HG03571 (cell line): Measurements from ENCODE around the gene ECT2L.

Experiments used
- ATAC-seq: cut with Tn5 transposase; IDR thresholded peaks from one replicate; pipeline ENCODE4 v1.9.1; 2021; ENCODE audit not compliant: unreplicated experiment

Gene ECT2L, protein sequence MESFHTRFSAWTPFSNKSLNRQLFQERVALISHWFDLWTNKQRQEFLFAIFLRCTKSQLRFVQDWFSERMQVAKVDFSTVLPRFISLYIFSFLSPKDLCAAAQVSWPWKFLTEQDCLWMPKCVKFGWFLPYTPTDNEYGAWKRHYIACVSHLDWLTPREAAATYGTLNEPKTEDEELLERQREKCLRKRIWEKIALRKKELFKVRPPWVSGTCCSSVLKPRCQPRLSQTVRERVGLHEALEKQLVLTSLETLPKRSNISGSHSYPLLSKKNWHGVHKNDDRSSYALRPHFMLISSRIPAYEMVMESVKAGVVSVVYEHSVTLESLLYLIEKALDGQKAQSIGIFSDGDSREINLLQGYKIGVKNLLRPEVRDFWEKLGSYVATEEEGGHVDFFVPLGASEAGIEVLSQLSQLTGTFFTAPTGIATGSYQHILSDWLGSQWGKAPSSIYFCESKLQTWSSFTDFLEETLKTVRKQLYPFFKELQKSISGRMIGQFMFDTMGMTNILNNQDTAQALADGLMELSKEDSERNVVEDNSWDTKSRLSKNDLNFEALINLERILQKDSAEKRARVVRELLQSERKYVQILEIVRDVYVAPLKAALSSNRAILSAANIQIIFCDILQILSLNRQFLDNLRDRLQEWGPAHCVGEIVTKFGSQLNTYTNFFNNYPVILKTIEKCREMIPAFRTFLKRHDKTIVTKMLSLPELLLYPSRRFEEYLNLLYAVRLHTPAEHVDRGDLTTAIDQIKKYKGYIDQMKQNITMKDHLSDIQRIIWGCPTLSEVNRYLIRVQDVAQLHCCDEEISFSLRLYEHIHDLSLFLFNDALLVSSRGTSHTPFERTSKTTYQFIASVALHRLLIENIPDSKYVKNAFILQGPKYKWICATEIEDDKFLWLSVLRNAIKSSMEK

DNA sequence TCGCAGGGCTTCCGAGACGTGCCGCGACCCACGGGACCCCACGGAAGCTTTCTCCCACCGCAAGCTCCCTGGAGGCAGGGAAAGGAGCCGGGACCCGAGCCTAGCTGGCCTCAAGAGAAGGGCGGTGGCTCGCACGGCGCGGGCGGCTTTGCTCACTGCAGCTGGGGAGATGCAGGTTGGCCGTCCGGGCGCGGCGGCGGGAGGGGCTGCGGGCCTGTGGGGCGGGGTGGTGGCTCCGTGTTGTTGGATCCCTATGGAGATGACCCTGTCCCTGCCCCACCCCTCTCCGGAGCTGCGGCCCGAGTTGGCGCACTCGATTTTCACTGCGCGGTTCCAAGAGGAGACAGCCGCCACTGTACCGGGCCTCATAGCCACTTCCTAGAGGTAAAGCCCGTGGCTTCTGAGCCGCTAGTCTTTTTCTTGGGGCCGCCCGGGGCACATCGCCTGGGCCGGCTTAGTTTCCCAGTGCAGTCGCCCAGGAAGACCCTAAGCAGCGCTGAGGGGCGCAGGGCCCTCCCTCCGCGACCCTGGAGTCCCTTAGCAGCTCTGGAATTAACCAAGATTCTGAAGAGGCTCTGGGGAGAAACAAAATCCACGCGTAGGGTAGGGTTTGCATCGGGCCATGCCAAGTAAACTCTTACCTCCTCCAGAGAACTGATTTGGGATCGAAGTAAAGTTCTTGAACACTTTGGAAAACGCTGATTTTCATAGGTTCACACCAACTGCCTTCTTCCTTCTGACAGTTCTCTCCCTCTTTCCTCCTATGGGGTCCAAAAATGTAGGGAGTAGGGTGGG, at the start of gene ECT2L:
ECT2L (plus strand) TSS at position 279 of the 795 bp plus-strand sequence. CDS start 17,188 bp downstream, outside the sequence.
- no peak for ATAC-seq

DNA sequence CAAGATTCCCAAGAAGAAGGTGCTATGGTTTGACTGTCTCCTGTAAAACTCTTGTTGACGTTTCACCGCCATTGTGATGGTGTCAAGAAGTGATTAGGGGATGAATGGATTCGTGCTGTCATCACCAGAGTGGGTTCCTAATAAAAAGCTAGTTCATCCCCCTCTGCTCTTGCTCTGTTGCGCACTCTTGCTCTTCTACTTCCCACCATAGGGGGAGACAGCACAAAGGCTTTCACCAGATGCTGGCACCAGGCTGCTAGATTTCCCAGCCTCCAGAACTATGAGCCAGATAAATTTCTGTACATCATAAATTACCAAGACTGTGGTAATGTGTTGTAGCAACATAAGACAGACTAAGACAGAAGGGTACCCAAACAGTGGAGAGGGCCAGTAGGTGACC, 43.9 kb upstream of the ECT2L start:
- ATAC-seq: no peak

DNA sequence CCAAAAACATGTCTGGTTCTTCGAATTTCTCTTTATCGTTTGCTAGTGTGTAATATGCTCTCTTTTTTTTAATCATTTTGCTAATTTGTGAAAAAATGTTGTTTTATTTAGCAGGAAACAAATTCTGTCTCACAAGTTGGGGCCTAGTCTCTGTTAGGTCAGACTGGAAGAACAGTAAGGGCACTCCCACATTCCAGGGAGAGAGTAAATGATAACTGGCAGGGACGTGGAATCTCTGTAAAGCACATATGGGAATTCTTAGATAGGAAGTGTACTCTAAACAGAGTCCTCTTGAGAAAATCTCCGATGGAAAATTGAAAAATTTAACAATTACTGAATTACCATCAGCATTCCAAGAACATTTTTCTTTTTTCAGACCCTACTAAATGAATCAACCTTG, 38.8 kb upstream of the ECT2L start:
- ATAC-seq: no peak

DNA sequence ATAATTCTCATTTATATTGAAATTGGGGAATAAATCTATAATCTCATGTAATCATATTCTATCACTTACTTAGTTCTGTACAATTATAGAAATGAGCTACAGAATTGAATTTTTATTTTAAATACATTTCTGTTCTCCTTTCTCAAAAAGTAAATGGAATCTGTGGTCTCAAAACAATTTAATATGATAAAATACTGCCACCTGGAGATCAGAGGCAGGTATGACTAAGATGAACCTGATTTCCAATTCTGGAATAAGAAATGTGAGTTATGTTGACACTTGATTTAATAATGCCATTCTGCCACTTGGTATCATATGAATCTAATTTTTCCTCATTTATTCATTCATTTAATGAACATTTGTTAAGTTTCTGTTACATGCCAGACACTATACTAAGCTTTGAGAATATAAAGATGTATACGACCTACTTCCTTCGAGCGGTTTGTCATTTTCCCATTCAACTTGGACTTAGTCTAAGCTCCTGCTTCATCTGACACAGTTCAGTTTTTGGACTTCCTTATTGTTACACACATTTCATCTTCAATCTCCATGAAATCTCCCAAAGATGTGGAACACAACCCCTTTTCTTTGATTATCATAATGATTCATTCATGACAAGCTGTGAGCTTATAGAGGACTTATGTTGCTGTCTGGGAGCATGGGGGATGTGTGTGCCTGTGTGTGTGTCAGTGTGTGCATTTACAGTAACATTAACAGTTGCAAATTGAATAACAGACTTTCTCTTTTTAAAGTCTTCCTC, 29.8 kb upstream of the ECT2L start:
- no peak for ATAC-seq

DNA sequence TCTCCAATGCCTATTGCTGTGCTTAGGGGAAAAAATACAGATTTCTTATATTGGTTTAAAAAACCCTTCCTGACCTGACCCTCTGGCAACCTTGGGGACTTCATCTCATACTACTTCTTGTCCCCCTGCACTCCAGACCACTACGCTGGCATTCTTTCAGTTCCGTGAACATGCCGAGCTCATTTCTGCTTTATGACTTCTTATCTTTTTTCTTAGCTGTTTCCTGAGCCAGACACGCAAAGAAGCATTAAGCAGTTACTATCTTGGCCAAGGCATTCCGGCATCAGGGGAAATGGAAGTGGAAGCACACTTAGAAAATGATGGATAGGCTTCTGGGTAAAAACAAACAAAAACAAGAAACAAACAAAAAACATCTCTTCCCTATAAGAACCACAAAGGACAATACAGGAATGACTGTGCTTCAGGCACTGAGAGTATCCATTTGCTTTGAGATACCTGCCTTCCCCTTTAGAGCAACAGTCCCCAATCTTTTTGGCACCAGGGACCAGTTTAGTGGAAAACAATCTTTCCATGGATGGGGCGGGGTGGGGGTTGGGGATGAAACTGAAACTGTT, 26.7 kb upstream of the ECT2L start:
- no peak for ATAC-seq

DNA sequence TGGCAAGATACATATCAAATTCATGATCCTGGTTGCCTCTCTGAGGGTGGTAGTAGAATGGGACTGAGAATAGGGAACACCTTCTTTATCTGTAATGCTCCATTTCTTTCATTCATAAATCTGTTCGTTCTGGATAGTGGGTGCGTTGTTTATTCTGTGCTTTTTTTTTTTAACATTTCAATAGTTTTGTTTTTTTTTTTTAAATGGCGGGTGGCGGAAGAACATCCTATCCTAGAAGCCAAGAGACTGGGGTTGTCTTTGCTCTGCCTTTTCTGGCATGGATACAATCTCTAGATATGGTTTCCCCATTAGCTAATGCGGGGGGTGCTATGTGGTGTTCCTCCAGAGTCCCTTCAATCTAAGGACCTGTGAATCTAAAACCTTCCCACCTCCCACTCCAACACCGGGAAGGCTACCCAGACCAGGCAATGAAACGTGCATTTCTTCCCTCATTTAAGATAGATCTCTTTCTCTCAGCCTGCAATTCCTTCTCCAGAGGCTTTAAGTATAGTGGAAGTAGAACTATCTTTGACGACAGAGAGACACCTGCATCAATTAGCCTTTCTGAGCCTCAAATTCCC, 23.2 kb upstream of the ECT2L start:
- ATAC-seq: no peak

DNA sequence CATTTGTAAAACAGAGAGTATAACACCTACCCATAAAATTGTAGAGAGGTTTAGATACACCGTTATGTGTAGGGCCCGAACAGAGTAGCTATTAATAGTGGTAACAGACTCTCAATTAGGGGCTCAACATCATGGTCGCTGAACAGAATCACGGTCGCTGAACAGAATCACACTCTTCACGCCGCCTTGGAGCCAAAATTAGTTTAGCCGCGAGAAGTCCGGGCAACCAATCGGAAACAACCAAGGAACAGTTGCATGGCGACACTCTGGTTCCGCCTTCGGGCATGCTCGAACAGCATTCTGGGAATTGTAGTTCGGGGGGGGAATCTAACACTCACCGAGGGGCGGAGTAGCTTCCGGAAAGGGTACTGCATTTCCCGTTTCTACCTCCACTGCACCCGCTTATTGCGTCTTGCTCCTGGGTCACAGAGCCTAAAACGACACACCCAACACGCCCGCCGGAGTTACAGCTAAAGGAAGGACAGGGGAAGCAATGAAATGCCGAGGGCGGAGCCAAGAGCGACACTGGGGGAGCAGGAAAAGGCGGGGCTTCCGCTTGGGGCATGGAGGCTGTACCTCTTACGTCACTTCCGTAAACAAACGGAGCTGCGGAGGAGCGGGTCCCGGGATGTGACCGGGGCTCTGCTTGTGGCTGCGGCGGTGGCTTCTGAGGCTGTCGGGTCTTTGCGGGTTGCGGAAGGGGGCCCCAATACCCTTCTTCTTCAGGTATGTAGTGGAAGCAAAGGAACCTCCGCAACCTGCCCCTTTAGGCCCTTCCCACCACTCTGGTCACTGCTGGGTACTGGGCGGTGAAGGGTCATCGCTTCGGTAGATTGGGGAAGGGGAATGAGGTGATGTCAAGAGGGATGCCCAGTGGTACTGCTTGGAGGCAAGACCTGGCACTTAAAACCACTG, 22.5 kb upstream of the ECT2L start, which contains the start of gene CCDC28A:
CCDC28A (plus strand) TSS at position 593 of the 915 bp plus-strand sequence. CDS start 2,352 bp downstream, outside the sequence.
- ATAC-seq: peak; percentile 94

DNA sequence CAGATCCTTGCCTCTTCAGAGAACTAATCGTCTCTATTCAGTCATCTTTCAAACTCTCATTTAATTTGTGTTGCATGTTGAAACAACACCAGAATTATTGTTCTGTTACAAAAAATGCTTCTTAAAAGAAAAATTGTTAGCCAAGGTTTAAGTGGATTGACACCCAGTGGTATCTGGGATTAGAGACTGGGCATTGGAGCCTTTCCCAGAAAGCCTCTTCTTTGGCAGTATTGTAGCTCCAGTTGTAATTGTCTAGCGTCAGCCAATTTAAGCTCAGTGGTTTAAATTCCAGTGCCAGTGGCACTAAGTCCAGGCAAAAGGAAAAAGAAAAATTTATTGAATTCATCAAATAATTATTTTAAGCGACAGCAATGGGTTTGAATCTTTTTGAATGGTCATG, 21.5 kb upstream of the ECT2L start:
- no peak for ATAC-seq

DNA sequence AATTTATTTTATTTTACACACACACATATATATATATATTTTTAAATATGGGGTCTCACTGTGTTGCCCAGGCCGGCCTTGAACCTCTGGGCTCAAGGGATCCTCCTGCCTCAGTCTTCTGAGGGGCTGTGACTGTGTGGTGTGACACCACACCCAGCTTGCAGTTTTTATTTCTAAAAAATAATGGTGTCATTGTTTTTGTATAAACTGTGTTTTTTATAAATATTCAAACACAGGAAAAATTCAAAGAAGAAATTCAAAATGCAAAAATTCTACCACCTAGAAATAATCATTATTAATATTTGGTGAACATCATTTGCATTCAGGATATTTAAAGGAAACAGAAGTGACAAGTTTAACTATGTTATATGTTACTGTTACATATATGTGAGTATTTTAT, 19.2 kb upstream of the ECT2L start:
- ATAC-seq: no peak

DNA sequence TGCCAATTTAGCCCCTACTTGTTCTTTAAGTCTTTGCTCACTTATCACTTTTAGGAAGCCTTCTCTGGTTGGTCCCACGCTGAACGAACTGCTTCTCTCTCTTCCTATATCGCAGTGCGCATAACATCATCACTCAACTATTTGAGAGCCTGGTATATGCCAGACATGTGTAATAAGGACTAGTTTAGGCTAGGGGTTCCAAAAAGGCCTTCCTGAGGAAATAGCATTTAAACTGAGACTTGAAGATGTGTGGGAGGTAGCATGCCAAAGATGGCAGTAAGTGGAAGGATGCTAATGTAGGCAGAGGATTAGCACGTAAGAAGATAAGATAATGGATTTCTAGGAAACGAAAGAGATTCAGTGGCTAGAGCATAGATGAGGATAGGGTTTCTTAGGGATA, 17.6 kb upstream of the ECT2L start:
- no peak for ATAC-seq

DNA sequence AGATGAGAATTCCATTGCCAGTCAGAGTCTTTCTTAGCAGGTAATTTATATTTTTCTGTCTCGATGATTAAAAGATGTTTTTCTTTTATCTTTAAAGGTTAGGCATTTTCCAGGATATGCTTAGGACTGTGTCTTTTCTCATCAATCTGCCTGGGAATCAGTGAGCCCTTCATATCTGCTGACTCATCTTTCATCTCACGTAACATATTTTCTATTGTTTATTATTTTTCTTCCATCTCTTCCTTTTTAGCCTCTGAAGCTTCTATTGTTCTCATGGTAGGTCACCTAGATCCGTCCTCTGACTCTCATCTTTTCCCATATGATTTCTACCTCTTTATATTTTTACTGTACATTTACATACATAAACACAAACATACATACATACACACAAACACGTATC, 13.6 kb upstream of the ECT2L start:
- no peak for ATAC-seq

DNA sequence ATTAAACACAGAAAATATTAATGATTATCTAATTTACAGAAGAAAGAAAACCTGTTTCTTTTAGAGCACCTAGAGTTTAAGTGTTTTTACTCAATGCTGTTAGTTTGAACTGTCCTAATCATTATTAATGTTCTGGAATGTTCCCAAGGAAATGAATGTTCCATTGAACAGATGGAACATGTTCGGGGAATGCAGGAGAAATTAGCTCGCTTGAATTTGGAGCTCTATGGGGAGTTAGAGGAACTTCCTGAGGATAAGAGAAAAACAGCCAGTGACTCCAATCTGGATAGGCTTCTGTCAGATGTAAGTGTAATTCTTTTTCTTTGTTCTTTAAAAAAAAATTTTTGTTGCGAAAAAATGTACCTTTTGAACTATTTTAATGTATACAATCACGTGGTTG, 10.8 kb upstream of the ECT2L start:
- ATAC-seq: no peak

DNA sequence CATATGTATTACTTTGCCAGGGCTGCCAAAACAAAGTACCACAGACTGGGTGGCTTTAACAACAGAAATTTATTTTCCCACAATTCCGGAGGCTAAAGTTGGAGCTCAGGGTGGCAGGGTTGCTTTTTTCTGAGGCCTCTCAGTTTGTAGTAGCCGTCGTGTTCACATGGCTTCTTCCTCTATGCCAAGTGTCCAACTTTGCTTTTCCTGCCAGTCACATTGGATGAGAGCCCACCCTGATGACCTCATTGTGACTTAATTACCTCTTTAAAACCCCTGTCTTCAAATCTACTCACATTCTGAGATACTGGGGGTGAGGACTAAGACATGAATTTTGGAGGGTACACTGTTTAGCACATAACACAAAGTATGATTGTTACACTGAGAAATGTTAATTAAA, 9.9 kb upstream of the ECT2L start:
- no peak for ATAC-seq

DNA sequence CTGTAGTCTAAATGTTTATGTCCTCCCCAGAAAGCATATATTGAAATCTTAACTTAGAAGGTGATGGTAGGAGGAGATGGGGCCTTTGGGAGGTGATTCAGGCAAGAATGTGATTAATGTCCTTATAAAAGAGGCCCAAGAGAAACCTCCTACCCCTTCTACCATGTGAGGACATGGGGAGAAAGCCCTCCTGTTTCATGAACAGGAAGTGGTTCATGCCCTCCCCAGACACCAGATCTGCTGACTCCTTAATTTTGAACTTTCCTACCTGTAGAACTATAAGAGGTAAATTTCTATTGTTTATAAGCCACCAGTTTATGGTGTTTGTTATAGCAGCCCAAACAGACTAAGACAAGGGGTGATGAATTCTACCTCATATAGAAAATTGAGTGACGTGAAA, 8.7 kb upstream of the ECT2L start:
- ATAC-seq: no peak

DNA sequence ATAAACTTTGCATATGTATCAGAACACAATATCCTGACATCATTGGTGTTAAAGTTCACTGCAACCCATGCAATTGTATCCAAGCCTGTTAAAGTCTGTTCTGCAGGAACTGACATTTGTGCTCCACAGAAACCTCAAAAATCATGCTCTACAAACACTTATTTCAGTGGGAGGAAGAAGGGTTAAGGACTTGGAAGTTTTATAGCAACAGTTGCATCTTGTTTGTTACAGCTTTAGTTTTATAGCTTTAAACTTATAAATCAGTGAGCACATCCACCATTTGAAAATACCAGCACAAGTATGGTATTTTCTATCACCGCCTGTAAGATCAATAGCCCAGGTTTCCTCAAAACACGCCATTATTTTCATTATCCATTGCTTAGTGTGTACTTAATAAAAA, 884 bp downstream of the ECT2L start:
- no peak for ATAC-seq

DNA sequence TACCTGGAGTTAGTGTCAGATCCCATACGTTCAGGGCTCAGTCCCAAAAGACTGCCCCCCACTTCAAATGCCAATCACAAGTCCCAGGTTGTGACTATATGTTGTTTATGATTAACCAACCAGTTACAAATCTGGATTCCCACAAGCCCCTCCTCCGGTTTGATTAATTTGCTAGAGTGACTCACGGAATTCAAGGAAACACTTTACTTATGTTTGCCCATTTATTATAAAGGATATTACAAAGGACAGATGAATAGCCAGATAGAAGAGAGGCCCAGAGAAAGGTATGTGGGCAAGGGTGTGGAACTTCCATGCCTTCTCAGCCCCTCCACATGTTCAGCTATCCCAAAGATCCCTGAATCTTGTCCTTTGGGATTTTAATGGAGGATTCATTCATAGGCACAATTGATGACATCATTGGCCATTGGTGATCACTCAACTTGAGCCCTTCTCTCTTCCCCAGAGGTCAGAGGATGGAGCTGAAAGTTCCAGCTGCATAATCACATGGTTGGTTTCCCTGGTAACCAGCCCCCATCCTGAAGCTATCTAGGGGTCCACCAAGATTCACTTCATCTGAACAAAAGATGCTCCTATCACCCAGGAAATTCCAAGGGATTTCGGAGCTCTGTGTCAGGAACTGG, 2.0 kb downstream of the ECT2L start:
- no peak for ATAC-seq

DNA sequence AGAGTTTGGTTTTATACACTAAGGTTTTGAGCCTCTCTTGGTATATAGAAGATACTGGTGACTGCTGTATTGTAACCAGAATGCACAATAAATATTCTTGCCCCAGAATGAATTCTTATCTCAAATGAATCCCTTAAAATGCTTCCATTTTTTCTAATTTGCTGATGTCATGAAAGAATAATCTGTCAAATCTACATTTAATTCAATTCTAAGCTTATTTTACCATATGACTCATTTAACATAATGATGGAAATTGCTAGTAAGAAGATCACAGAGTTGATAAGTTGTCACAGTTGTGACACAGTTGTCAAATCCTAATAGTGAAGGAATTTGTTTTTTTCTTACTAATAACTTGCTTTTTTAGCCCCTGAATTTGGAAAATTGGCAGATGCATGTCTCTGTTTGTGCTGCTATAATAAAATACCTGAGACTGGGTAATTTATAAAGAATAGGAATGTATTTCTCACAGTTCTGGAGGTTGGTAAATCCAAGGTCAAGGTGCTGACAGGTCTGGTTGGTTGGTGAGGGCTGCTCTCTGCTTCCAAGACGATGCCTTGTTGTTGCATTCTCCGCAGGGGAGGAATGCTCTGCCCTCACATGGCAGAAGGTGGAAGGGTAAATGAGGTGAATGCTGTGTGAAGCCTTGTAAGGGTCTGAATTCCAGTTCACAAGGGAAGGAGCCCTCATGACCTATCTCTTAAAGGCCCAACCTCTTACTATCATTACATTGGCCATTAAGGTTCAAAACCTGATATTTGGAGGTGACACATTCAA, 4.7 kb downstream of the ECT2L start:
- ATAC-seq: no peak
